GM12865 (cell line): Measurements from ENCODE around the gene CCDC197.

Experiments
- DNase-seq: peaks from one replicate; pipeline ENCODE4 v3.0.0; 2010; ENCODE audit warnings: low read depth
- H3K4me3 ChIP-seq: 2 replicates; pipeline ENCODE4 v1.5.1; 2011; ENCODE audit warnings: mild to moderate bottlenecking, low read depth, low read length, control low read depth
- TF ChIP-seq, protein P1 (sequence below): IDR thresholded peaks from 2 replicates; pipeline ENCODE4 v1.5.1; 2011; ENCODE audit warnings: low read length, control low read depth, low read depth, inconsistent platforms; ENCODE audit not compliant: insufficient read depth; ENCODE audit errors: missing control alignments

CCDC197 gene

DNA sequence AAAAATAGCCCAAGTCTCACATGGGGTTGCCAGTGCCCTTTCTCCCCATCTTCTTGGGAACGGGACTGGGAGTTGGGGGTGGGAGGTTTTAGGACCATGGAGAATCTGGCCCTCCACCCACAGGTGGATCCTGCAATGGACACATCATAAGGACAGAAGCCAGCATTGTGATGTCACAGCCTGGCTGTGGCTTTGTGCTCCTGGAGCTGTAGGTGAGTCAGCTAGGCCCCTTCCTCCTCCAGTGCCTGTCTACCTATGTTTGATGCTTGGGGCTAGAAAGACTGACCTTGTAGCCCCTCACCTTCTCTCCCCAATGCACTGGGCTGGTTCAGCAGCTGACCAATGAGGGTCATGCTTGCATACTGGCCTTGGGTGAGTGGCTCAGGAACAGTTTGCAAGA, at the start of gene CCDC197:
TSS of gene CCDC197 (plus strand) at position 220 of the 400 bp plus-strand sequence. CDS start 831 bp downstream, outside the sequence.
- no peak for DNase-seq

DNA sequence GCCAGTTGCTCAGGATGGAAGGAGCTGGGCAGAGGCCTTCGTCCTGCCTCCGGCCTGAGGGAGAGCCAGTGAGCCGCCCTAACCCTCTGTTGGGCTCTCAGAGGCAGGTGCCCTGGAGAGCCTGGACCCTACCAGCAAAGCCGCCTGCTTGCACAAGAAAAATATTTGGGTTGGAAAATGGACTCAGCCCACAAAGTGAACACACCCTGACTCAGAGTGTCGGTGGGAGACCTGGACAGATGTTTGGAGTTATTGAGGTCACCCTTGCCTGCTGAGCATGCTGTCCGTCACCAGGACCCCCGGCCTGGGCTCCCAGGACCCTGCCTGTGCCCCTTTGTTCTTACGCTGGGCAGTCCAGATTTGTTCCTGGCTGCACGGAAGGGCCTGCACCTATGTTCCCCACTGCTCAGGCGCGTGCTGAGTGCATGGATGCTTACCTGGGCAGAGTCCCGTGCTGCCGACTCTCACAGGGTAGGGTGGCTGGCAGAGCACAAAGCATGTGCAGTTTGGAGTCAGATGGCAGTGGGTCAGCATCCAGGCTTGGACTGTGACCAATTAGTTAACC, 47.5 kb upstream of the CCDC197 start:
- TF ChIP-seq, protein P1, sequence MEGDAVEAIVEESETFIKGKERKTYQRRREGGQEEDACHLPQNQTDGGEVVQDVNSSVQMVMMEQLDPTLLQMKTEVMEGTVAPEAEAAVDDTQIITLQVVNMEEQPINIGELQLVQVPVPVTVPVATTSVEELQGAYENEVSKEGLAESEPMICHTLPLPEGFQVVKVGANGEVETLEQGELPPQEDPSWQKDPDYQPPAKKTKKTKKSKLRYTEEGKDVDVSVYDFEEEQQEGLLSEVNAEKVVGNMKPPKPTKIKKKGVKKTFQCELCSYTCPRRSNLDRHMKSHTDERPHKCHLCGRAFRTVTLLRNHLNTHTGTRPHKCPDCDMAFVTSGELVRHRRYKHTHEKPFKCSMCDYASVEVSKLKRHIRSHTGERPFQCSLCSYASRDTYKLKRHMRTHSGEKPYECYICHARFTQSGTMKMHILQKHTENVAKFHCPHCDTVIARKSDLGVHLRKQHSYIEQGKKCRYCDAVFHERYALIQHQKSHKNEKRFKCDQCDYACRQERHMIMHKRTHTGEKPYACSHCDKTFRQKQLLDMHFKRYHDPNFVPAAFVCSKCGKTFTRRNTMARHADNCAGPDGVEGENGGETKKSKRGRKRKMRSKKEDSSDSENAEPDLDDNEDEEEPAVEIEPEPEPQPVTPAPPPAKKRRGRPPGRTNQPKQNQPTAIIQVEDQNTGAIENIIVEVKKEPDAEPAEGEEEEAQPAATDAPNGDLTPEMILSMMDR: no peak
- H3K4me3 ChIP-seq: no peak overlapping the region
- DNase-seq: no peak

More for the DNA sequence above, at the start of gene CCDC197:
- no peak within 1 kb of the TSS for H3K4me3 ChIP-seq
- TF ChIP-seq, protein P1: no peak

DNA sequence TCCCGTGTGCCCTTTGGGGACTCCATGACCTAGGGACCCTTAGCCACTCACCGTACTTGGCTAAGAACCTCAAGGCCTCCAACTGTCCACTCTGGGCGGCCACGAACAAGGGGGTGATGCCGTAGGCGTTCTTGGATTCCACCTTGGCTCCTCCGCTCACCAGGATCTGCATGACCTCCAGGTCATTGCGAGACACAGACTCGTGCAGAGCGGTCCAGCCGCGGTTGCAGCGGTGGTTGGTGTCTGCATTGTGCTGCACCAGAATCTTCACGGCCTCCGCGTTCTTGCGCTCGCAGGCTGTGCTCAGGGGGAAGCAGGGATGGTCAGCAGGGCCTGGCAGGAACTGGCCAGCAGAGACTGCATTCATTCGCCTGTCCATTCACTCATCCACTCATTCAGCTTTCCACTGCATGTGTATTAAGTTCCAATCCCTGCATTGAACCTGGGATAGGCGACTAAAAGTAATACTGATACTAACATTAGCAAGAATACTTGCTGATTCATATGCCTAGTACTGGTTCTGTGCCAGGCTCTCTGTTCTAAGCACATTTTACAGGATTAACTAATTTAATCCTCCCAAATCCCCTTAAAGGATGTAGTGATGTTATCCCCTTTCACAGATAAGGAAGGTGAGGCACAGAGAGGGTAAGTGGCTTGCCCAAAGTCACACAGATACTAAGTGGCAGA, 46.0 kb upstream of the CCDC197 start:
- TF ChIP-seq, protein P1: no peak
- H3K4me3 ChIP-seq: no peak overlapping the region
- no peak for DNase-seq

DNA sequence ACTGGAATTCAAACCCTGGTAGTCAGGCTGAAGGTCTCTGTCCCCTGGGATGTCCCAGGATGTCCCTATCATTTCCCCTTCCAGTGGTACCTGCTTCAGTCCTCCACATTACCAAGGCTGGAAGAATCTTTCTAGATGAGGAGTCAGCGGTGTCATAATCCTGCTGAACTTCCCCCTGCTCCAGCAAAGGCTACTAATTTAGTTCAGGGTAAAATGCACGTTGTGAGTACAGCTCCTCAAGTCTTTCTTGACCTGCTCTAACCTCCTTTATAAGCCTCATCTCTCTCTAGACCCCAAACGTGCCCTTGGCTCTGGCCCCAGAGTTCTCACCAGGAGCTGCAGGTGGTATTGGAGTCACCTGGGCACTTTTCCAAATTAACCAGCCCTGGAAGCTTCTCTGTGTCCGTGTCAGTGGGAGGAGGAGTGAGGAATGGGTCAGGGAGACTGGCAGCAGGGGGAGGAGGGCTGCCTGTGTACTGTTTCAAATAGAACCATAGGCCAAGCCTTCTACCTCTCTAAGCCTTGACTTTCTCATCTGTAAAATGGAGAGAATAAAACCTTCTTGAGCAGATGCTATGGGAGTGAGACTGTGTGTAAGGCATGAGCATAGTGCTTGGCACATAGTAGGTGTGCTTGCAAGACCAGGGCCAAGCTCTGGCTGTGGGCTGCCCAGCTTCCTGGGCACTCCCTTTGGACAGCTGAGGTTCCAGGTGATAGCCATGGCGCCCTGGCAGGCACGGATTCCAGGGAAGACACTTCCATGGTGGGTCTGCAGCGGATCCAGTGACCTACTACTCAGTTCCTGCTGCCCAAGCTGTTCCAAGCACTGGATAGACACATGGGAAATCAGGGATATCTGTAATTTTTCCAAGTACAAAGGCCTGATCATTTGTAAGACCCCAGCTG, 45.2 kb upstream of the CCDC197 start:
- TF ChIP-seq, protein P1: no peak
- DNase-seq: no peak
- H3K4me3 ChIP-seq: no peak overlapping the region

DNA sequence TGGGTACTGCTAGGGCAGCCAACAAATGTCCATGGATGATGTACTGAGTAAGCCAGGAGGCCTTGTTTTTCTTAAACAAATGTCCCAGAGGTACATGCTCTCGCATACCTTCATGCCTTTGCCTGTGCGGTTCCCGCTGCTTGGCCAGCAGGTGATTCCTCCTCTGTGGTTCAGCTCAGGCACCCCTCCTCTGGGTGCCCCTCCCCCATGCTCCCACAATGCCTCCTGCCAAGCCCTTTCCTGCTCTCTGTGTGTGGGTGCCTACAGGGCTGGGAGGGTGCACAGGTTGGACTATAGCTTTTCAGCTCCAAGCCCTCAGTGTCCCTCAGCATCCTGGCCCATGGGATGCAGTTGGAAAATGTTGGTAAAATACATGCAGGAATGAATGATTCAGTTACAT, 44.3 kb upstream of the CCDC197 start:
- H3K4me3 ChIP-seq: no peak overlapping the region
- TF ChIP-seq, protein P1: no peak
- DNase-seq: no peak

DNA sequence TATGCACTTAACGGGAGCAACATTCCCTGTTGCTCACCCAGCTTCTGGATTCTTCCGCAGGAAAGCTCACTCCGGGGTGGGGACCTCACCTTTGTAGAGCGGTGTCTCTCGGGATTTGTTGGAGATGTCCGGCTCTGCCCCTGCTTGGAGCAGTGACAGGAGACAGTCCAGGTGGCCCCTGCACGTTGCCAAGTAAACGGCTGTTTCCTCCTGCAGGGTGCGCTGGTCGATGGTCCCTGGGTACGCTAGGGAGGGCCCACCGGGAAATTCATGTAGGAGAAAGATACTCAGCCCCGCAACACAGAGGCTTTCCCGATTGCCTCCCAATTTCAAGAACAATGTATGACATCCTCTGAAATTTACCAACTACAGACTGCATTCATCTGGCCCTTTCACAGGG, 43.8 kb upstream of the CCDC197 start:
- DNase-seq: no peak
- no peak overlapping the region for H3K4me3 ChIP-seq
- TF ChIP-seq, protein P1: peak; percentile 3
